HEK293 (cell line): ENCODE measurements around the gene KRTAP22-1.

Source experiments
- ATF2 ChIP-seq: fragments of 450-650 bp; formaldehyde crosslinking; IDR thresholded peaks from 2 replicates; pipeline ENCODE4 v1.5.1; 2016; ENCODE audit warnings: missing biosample characterization, missing genetic modification characterization, low read depth
- CTCF ChIP-seq: fragments of 450-650 bp; formaldehyde crosslinking; IDR thresholded peaks from 2 replicates; pipeline ENCODE4 v1.5.1; 2016; ENCODE audit warnings: missing biosample characterization, missing genetic modification characterization
- HOXA7 ChIP-seq: sonication (generic); formaldehyde crosslinking; IDR thresholded peaks from 2 replicates; pipeline ENCODE4 v1.8.1; 2022; ENCODE audit warnings: missing genetic modification reagents, borderline replicate concordance
- ZNF585B ChIP-seq: fragments of 450-650 bp; formaldehyde crosslinking; IDR thresholded peaks from 2 replicates; pipeline ENCODE4 v1.5.1; 2016; ENCODE audit warnings: missing biosample characterization, missing genetic modification characterization
- ZNF600 ChIP-seq: fragments of 450-650 bp; formaldehyde crosslinking; IDR thresholded peaks from 2 replicates; pipeline ENCODE4 v1.5.1; 2016; ENCODE audit warnings: missing biosample characterization, missing genetic modification characterization
- TF ChIP-seq, protein P1 (sequence below): fragments of 450-650 bp; formaldehyde crosslinking; IDR thresholded peaks from 2 replicates; pipeline ENCODE4 v1.5.1; 2016; ENCODE audit warnings: missing biosample characterization, missing genetic modification characterization

- TF ChIP-seq, protein P1, sequence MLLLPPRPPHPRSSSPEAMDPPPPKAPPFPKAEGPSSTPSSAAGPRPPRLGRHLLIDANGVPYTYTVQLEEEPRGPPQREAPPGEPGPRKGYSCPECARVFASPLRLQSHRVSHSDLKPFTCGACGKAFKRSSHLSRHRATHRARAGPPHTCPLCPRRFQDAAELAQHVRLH (tag by site-specific recombination) = no peak
- no peak for TF ChIP-seq ZNF585B (tag by site-specific recombination)
- TF ChIP-seq CTCF (tag by site-specific recombination) = no peak
- TF ChIP-seq ZNF600 = no peak
- TF ChIP-seq ATF2 (tag by site-specific recombination) = no peak
- no peak for TF ChIP-seq HOXA7 (CRISPR knock-in tag)
These were observed 37.8 kb upstream of the KRTAP22-1 start for GRCh38 chr21:30563072-30563471.
